BLaER1 (cell line): ENCODE data around the gene SLC26A1.

Experiments
- H3K27ac ChIP-seq: shearing (Covaris generic); formaldehyde crosslinking; 2 replicates; pipeline ENCODE4 v1.8.1; 2022
- H3K27me3 ChIP-seq: shearing (Covaris generic); formaldehyde crosslinking; 2 replicates; pipeline ENCODE4 v1.8.1; 2022
- H3K36me3 ChIP-seq: shearing (Covaris generic); formaldehyde crosslinking; 2 replicates; pipeline ENCODE4 v1.8.1; 2022
- H3K4me1 ChIP-seq: shearing (Covaris generic); formaldehyde crosslinking; 2 replicates; pipeline ENCODE4 v1.8.1; 2022
- H3K4me2 ChIP-seq: shearing (Covaris generic); formaldehyde crosslinking; 2 replicates; pipeline ENCODE4 v1.8.1; 2022
- H3K4me3 ChIP-seq: shearing (Covaris generic); formaldehyde crosslinking; 2 replicates; pipeline ENCODE4 v1.8.1; 2022
- H3K9ac ChIP-seq: shearing (Covaris generic); formaldehyde crosslinking; 2 replicates; pipeline ENCODE4 v1.8.1; 2022
- H3K9me3 ChIP-seq: shearing (Covaris generic); formaldehyde crosslinking; 2 replicates; pipeline ENCODE4 v1.8.1; 2022
- H4K20me1 ChIP-seq: shearing (Covaris generic); formaldehyde crosslinking; 2 replicates; pipeline ENCODE4 v1.8.1; 2022
- Cebpa-rat ChIP-seq: shearing (Covaris generic); IDR thresholded peaks from 2 replicates; pipeline ENCODE4 v1.8.1; 2022

Gene SLC26A1

GRCh38 chr4:966266-967112, 26.7 kb downstream of the SLC26A1 start:
- Histone ChIP-seq H3K36me3 (peaks cover 83% of the 10 kb centered on the region), H3K4me3 (no peak overlapping the region)

GRCh38 chr4:965766-966134, 27.5 kb downstream of the SLC26A1 start:
- no peak overlapping the region for H3K4me3 ChIP-seq
- no peaks in the 10 kb centered on the region for H3K27me3 ChIP-seq
- TF ChIP-seq Cebpa-rat, result no peak
- no peak overlapping the region for H3K4me2 ChIP-seq
- H4K20me1 ChIP-seq, result peaks cover 29% of the 10 kb centered on the region
- no peaks in the 10 kb centered on the region for H3K9me3 ChIP-seq
- H3K4me1 ChIP-seq, result peaks cover 16% of the 10 kb centered on the region
- H3K9ac ChIP-seq, result no peak overlapping the region
- H3K36me3 ChIP-seq, result peaks cover 85% of the 10 kb centered on the region
- H3K27ac ChIP-seq, result no peak overlapping the region

More at GRCh38 chr4:966266-967112, 26.7 kb downstream of the SLC26A1 start:
- no peak for TF ChIP-seq Cebpa-rat
- H3K27me3 ChIP-seq, result no peaks in the 10 kb centered on the region
- no peak overlapping the region for H3K4me2 ChIP-seq
- H4K20me1 ChIP-seq, result peaks cover 36% of the 10 kb centered on the region
- peaks cover 21% of the 10 kb centered on the region for H3K4me1 ChIP-seq
- no peak overlapping the region for H3K9ac ChIP-seq
- H3K9me3 ChIP-seq, result no peaks in the 10 kb centered on the region
- H3K27ac ChIP-seq, result no peak overlapping the region

- Histone ChIP-seq H3K36me3 (peaks cover 85% of the 10 kb centered on the region), H3K4me2 (no peak overlapping the region), H3K4me1 (peaks cover 16% of the 10 kb centered on the region), H3K9ac (no peak overlapping the region), H3K9me3 (no peaks in the 10 kb centered on the region), H3K27me3 (no peaks in the 10 kb centered on the region), H3K27ac (no peak overlapping the region), H3K4me3 (no peak overlapping the region), H4K20me1 (peaks cover 27% of the 10 kb centered on the region)
- TF ChIP-seq Cebpa-rat, result no peak
Observed at GRCh38 chr4:965048-965765, 28.0 kb downstream of the SLC26A1 start.

DNA sequence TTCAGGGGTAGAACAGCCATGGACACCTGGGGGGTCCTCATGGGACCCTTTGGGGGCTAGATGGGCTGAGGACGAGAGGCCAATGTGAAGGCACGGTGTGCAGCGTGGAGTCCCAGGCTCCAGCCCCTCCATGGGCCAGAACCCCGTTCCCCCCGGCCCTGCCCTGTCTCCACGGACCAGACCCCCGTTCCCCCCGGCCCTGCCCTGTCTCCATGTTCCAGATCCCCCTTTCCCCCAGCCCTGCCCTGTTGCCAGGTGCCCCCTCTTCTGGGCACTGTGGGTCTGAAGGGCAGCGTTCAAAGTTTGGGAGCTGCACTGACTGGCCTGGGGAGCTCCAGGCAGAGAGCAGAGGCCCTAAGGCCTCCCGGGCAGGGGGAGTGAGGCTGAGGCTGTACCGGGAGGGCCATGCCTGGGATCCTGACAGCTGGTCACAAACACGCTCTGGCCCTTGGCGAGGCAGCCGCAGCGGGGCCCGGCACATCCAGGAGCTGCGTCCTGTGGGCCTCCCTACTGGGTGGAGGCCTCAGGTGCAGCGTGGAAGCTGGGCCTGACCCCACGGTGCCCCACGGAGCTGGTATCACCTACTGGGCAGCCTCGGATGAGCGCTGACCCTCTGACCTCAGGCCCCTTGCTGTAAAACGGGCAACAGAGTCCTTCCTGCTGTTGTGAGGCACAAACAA, 28.7 kb downstream of the SLC26A1 start:
- no peak for TF ChIP-seq Cebpa-rat
- peaks cover 88% of the 10 kb centered on the region for H3K36me3 ChIP-seq
- no peaks in the 10 kb centered on the region for H3K27me3 ChIP-seq
- H4K20me1 ChIP-seq, result peaks cover 30% of the 10 kb centered on the region
- H3K4me1 ChIP-seq, result peaks cover 13% of the 10 kb centered on the region
- no peak overlapping the region for H3K9ac ChIP-seq
- no peak overlapping the region for H3K4me2 ChIP-seq
- H3K4me3 ChIP-seq, result no peak overlapping the region
- H3K9me3 ChIP-seq, result no peaks in the 10 kb centered on the region
- H3K27ac ChIP-seq, result no peak overlapping the region

GRCh38 chr4:963276-964225, 29.7 kb downstream of the SLC26A1 start:
- Histone ChIP-seq H3K4me3 (no peak overlapping the region), H3K9ac (no peak overlapping the region), H3K4me1 (peaks cover 4% of the 10 kb centered on the region), H3K27ac (0 out of 2 replicates have a peak overlapping the region, but pooled peaks have one; percentile 6), H3K36me3 (peaks cover 93% of the 10 kb centered on the region), H4K20me1 (peaks cover 32% of the 10 kb centered on the region), H3K4me2 (no peak overlapping the region), H3K27me3 (no peaks in the 10 kb centered on the region), H3K9me3 (no peaks in the 10 kb centered on the region)
- TF ChIP-seq Cebpa-rat, result no peak

DNA sequence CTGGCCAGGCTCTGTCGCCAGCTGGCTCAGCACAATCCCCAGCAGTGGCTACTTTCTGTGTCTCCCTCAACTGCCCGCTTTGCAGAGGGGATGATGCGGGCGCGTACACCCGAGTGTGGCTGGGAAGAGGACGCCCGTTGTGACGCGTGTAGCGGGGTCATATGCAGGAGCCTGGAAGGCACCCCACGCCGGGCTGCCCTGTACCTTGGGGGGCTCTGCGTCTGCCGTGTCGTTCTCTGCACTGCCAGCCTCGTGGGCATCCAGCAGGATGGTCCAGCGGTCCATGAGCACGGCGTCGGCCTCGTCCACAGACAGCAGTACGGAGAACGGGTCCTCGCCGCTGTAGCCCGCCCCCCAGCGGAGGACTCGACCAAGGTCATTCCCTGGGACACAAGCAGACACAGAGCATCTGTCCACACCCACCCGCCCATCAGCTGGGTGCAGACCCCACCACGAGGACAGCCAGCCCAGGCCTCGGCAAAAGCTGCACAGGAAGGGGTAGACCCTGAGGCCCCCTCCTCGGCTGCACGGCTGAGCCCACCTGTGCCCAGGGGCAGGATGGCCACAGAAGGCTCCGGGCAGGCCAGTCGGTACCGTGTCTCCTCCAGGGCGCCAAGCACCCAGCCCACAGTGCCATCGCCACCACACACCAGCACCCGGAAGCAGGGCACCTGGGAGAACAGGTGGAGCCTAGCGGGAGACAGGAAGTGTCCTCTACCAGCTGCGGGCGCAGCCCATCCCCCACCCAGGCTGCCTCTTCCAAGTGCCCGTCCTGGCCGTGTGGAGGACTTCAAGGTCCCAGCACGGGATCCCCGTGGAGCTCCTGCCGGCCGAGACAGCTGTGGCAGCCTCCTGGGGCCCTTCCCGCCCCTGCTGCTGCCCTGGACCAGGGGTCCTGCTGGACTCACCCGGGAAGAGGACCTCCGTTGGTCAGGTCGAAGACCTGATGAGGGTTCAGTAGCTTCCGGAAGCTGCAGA, 30.7 kb downstream of the SLC26A1 start:
- H3K4me3 ChIP-seq, result no peak overlapping the region
- 0 out of 2 replicates have a peak overlapping the region, but pooled peaks have one; percentile 6 for H3K27ac ChIP-seq
- H3K36me3 ChIP-seq, result peaks cover 98% of the 10 kb centered on the region

DNA sequence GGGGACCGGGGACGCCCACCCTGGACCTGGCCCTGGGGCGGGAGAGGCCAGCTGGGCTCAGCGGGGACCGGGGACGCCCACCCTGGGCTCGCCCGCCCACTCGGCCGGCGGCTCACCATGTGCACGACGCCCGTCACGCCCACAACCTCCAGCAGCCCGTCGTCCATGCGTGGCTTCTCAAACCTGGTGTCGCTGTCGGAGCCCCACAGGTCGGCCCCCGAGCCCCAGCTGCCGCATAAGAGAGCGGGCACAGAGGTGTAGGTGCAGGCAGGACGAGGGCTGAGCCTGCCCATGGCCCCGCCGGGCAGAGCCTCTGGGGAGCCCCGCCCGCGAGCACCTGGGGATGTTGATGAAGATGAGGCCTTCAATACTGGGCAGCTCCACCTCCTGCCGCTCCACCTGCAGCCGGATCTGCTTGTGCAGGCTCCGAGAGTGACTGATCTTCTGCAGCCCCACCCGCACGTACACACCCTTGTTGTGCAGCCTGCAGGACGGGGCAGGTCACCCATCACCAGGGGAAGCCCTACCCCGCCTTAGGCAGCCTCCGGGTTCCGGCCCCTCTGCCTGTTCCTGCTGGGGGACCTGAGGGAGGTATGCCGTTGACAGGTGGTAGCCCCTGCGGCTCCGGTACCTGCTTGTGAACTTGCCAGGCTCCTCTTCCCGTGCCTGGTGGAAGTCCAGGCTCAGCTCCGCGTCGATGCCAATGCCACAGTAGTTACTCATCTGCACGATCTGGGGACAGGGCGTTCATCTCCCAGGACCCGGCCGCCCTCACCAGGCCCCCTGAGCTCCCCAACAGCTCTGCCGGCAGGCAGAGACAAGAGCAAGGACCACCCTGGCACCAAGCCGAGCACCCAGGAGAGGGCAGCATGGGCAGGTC, 31.6 kb downstream of the SLC26A1 start:
- peaks cover 34% of the 10 kb centered on the region for H4K20me1 ChIP-seq
- no peak overlapping the region for H3K4me3 ChIP-seq
- no peak for TF ChIP-seq Cebpa-rat
- no peak overlapping the region for H3K9ac ChIP-seq
- no peaks in the 10 kb centered on the region for H3K27me3 ChIP-seq
- no peak overlapping the region for H3K27ac ChIP-seq
- H3K9me3 ChIP-seq, result no peaks in the 10 kb centered on the region
- peaks cover 94% of the 10 kb centered on the region for H3K36me3 ChIP-seq
- H3K4me2 ChIP-seq, result no peak overlapping the region
- H3K4me1 ChIP-seq, result no peaks in the 10 kb centered on the region

More for the DNA sequence above, 30.7 kb downstream of the SLC26A1 start:
- H3K4me1 ChIP-seq, result no peaks in the 10 kb centered on the region
- H4K20me1 ChIP-seq, result peaks cover 34% of the 10 kb centered on the region
- no peak for TF ChIP-seq Cebpa-rat
- no peak overlapping the region for H3K9ac ChIP-seq
- no peaks in the 10 kb centered on the region for H3K27me3 ChIP-seq
- no peak overlapping the region for H3K4me2 ChIP-seq
- no peaks in the 10 kb centered on the region for H3K9me3 ChIP-seq
